HEK293 (cell line): ENCODE measurements around the gene SRL.

ENCODE experiments used
- CTCF ChIA-PET: fragments of 350-600 bp; formaldehyde crosslinking; extraction: SDS; loops from one replicate; lab custom pipeline; 2021; ENCODE audit warnings: antibody characterized with exemption; lab: Yijun Ruan, JAX
- POLR2A ChIA-PET: fragments of 300-600 bp; formaldehyde crosslinking; extraction: SDS; loops from one replicate; lab custom pipeline; 2020; ENCODE audit warnings: antibody characterized with exemption, inconsistent platforms; lab: Yijun Ruan, JAX
- H3K27ac ChIP-seq: fragments of 200-500 bp; sonication (Bioruptor generic); 2 replicates; pipeline ENCODE4 v1.5.1; 2014; ENCODE audit warnings: low read depth, low read length, control low read depth, inconsistent platforms; ENCODE audit errors: extremely low read depth
- H3K36me3 ChIP-seq, 2 experiments: fragments of 200-500 bp in 1 of 2; sonication (Bioruptor generic) in 1 of 2; 1 replicate in 1 of 2; 2 replicates in 1 of 2; pipeline ENCODE4 v1.5.1; 2014 to 2017; ENCODE audit warnings: inconsistent platforms in 2 of 2, low read length in 2 of 2; ENCODE audit not compliant: control insufficient read depth in 2 of 2, insufficient read depth in 1 of 2
- H3K4me1 ChIP-seq: fragments of 200-500 bp; sonication (Bioruptor generic); 2 replicates; pipeline ENCODE4 v1.5.1; 2014; ENCODE audit warnings: mild to moderate bottlenecking, low read length, inconsistent platforms; ENCODE audit not compliant: control insufficient read depth, insufficient read depth
- H3K4me3 ChIP-seq: 2 replicates; pipeline ENCODE4 v1.5.1; 2011; ENCODE audit warnings: low read depth, mild to moderate bottlenecking, control low read depth, low read length, moderate library complexity
- H3K9me3 ChIP-seq: fragments of 200-500 bp; sonication (Bioruptor generic); 2 replicates; pipeline ENCODE4 v1.5.1; 2014; ENCODE audit warnings: low read depth, low read length, inconsistent platforms; ENCODE audit not compliant: control insufficient read depth, insufficient read depth
- HIC1 ChIP-seq: fragments of 450-650 bp; formaldehyde crosslinking; IDR thresholded peaks from 2 replicates; pipeline ENCODE4 v1.5.1; 2016; ENCODE audit warnings: missing biosample characterization, missing genetic modification characterization
- HOXD13 ChIP-seq: sonication (generic); formaldehyde crosslinking; IDR thresholded peaks from 2 replicates; pipeline ENCODE4 v1.8.0; 2022; ENCODE audit warnings: missing genetic modification reagents, borderline replicate concordance
- KLF8 ChIP-seq: fragments of 450-650 bp; formaldehyde crosslinking; IDR thresholded peaks from 2 replicates; pipeline ENCODE4 v1.5.1; 2016; ENCODE audit warnings: missing biosample characterization, missing genetic modification characterization
- KLF9 ChIP-seq: fragments of 450-650 bp; formaldehyde crosslinking; IDR thresholded peaks from 2 replicates; pipeline ENCODE4 v1.5.1; 2016; ENCODE audit warnings: missing biosample characterization, missing genetic modification characterization, low read depth
- PRDM1 ChIP-seq: fragments of 450-650 bp; formaldehyde crosslinking; IDR thresholded peaks from 2 replicates; pipeline ENCODE4; 2016; ENCODE audit warnings: missing biosample characterization, missing genetic modification characterization
- SCRT1 ChIP-seq: fragments of 450-650 bp; formaldehyde crosslinking; IDR thresholded peaks from 2 replicates; pipeline ENCODE4 v1.5.1; 2016; ENCODE audit warnings: missing biosample characterization, missing genetic modification characterization, borderline replicate concordance
- SCRT2 ChIP-seq: fragments of 450-650 bp; formaldehyde crosslinking; IDR thresholded peaks from 2 replicates; pipeline ENCODE4 v1.5.1; 2016; ENCODE audit warnings: missing biosample characterization, missing genetic modification characterization
- SP3 ChIP-seq: fragments of 450-650 bp; formaldehyde crosslinking; IDR thresholded peaks from 2 replicates; pipeline ENCODE4 v1.5.1; 2016; ENCODE audit warnings: missing biosample characterization, missing genetic modification characterization
- TCF7L2 ChIP-seq: IDR thresholded peaks from 2 replicates; pipeline ENCODE4 v1.6.1; 2011; ENCODE audit warnings: low read depth, mild to moderate bottlenecking, inconsistent platforms, low read length, moderate library complexity, borderline replicate concordance
- YY1 ChIP-seq: fragments of 450-650 bp; formaldehyde crosslinking; IDR thresholded peaks from 2 replicates; pipeline ENCODE4 v1.5.1; 2018; ENCODE audit warnings: missing biosample characterization, missing genetic modification characterization
- ZFP37 ChIP-seq: fragments of 450-650 bp; formaldehyde crosslinking; IDR thresholded peaks from 2 replicates; pipeline ENCODE4 v1.5.1; 2016; ENCODE audit warnings: missing biosample characterization, missing genetic modification characterization
- ZFP41 ChIP-seq: fragments of 450-650 bp; formaldehyde crosslinking; IDR thresholded peaks from 2 replicates; pipeline ENCODE4 v1.5.1; 2016; ENCODE audit warnings: missing biosample characterization, missing genetic modification characterization, borderline replicate concordance
- ZNF174 ChIP-seq: fragments of 450-650 bp; formaldehyde crosslinking; IDR thresholded peaks from 2 replicates; pipeline ENCODE4 v1.5.0; 2017; ENCODE audit warnings: missing biosample characterization, mild to moderate bottlenecking, missing genetic modification characterization
- ZNF24 ChIP-seq: fragments of 450-650 bp; formaldehyde crosslinking; IDR thresholded peaks from 2 replicates; pipeline ENCODE4 v1.5.1; 2016; ENCODE audit warnings: missing biosample characterization, missing genetic modification characterization
- ZNF335 ChIP-seq: fragments of 450-650 bp; formaldehyde crosslinking; conservative IDR thresholded peaks from 2 replicates; pipeline ENCODE4 v1.5.1; 2016; ENCODE audit warnings: missing biosample characterization, missing genetic modification characterization
- ZNF341 ChIP-seq: fragments of 450-650 bp; formaldehyde crosslinking; IDR thresholded peaks from 2 replicates; pipeline ENCODE4; 2016; ENCODE audit warnings: low read depth, missing biosample characterization, missing genetic modification characterization
- ZNF37A ChIP-seq: fragments of 450-650 bp; IDR thresholded peaks from 2 replicates; pipeline ENCODE4 v1.5.1; 2018; ENCODE audit warnings: missing biosample characterization, missing genetic modification characterization
- ZNF514 ChIP-seq: fragments of 450-650 bp; formaldehyde crosslinking; IDR thresholded peaks from 2 replicates; pipeline ENCODE4 v1.5.1; 2016; ENCODE audit warnings: missing biosample characterization, missing genetic modification characterization
- ZNF521 ChIP-seq: fragments of 450-650 bp; formaldehyde crosslinking; IDR thresholded peaks from 2 replicates; pipeline ENCODE4 v1.5.1; 2017; ENCODE audit warnings: missing biosample characterization, mild to moderate bottlenecking, missing genetic modification characterization
- ZNF560 ChIP-seq: fragments of 450-650 bp; formaldehyde crosslinking; IDR thresholded peaks from 2 replicates; pipeline ENCODE4 v1.5.1; 2017; ENCODE audit warnings: missing biosample characterization, missing genetic modification characterization, borderline replicate concordance
- ZNF596 ChIP-seq: fragments of 450-650 bp; IDR thresholded peaks from 2 replicates; pipeline ENCODE4 v1.5.0; 2018; ENCODE audit warnings: missing biosample characterization, mild to moderate bottlenecking, missing genetic modification characterization, moderate library complexity
- ZNF626 ChIP-seq: fragments of 450-650 bp; sonication (Bioruptor Pico); formaldehyde crosslinking; IDR thresholded peaks from 2 replicates; pipeline ENCODE4 v1.5.1; 2018; ENCODE audit warnings: missing biosample characterization, missing genetic modification characterization, inconsistent platforms
- ZNF629 ChIP-seq: fragments of 450-650 bp; formaldehyde crosslinking; IDR thresholded peaks from 2 replicates; pipeline ENCODE4 v1.5.1; 2017; ENCODE audit warnings: missing biosample characterization, missing genetic modification characterization
- ZNF664 ChIP-seq: fragments of 450-650 bp; formaldehyde crosslinking; IDR thresholded peaks from 2 replicates; pipeline ENCODE4 v1.5.1; 2016; ENCODE audit warnings: missing biosample characterization, missing genetic modification characterization
- ZNF768 ChIP-seq: fragments of 450-650 bp; formaldehyde crosslinking; IDR thresholded peaks from 2 replicates; pipeline ENCODE4 v1.5.1; 2018; ENCODE audit warnings: missing biosample characterization, mild to moderate bottlenecking, missing genetic modification characterization
- ZNF830 ChIP-seq: fragments of 450-650 bp; IDR thresholded peaks from 2 replicates; pipeline ENCODE4 v1.5.0; 2018; ENCODE audit warnings: missing biosample characterization, missing genetic modification characterization, low read depth, mild to moderate bottlenecking, moderate library complexity
- ZXDB ChIP-seq: fragments of 450-650 bp; formaldehyde crosslinking; IDR thresholded peaks from 2 replicates; pipeline ENCODE4 v1.5.1; 2016; ENCODE audit warnings: missing biosample characterization, missing genetic modification characterization

SRL gene

GRCh38 chr16:4220358-4220757 lies 21.5 kb downstream of the SRL start:
- no peaks in the 10 kb centered on the region for H3K36me3 ChIP-seq
- no peak for TF ChIP-seq SCRT2
- TF ChIP-seq ZNF768 (tag by site-specific recombination): no peak
- TF ChIP-seq HIC1 (tag by site-specific recombination): no peak
- H3K27ac ChIP-seq: no peak overlapping the region
- H3K4me1 ChIP-seq: peaks cover 4% of the 10 kb centered on the region; the same call in 1 of the 2 replicates
- H3K4me3 ChIP-seq: no peak overlapping the region
- ChIA-PET POLR2A (no interaction called here), CTCF (interaction anchor here (1.1 kb wide), 1 partner anchor 34 kb away, joined by 5 read pairs; no protein-coding TSS in a partner anchor)
- H3K9me3 ChIP-seq: no peaks in the 10 kb centered on the region

- ChIA-PET POLR2A (interaction anchor here (0.6 to 1.9 kb wide), 4 partner anchors 35 to 236 kb away, joined by 3 to 9 read pairs (median 4); no protein-coding TSS in a partner anchor), CTCF (interaction anchor here (0.6 to 3.1 kb wide), 2 partner anchors 18 to 1034 kb away, joined by 3 to 12 read pairs; no protein-coding TSS in a partner anchor)
- TF ChIP-seq ZNF37A (tag by site-specific recombination) (no peak), ZNF629 (tag by site-specific recombination) (no peak), SP3 (tag by site-specific recombination) (no peak), ZNF768 (tag by site-specific recombination) (no peak), ZNF514 (tag by site-specific recombination) (no peak), ZFP37 (tag by site-specific recombination) (no peak), PRDM1 (tag by site-specific recombination) (no peak), YY1 (tag by site-specific recombination) (no peak)
- no peaks in the 10 kb centered on the region for H3K36me3 ChIP-seq
- no peak overlapping the region for H3K4me3 ChIP-seq
- H3K9me3 ChIP-seq: no peaks in the 10 kb centered on the region
- peaks cover 4% of the 10 kb centered on the region; the same call in 1 of the 2 replicates for H3K4me1 ChIP-seq
- no peak overlapping the region; the same call in 1 of the 2 replicates for H3K27ac ChIP-seq
Observed at GRCh38 chr16:4218202-4218601, 23.7 kb downstream of the SRL start.

GRCh38 chr16:4217204-4218131 lies 24.4 kb downstream of the SRL start:
- Histone ChIP-seq H3K4me1 (peaks cover 4% of the 10 kb centered on the region; the same call in 1 of the 2 replicates), H3K4me3 (no peak overlapping the region), H3K27ac (no peak overlapping the region; the same call in 1 of the 2 replicates), H3K9me3 (no peaks in the 10 kb centered on the region), H3K36me3 (no peaks in the 10 kb centered on the region)
- ChIA-PET POLR2A (interaction anchor here (0.5 to 1.9 kb wide), 5 partner anchors 34 to 236 kb away, joined by 3 to 9 read pairs (median 4); no protein-coding TSS in a partner anchor), CTCF (interaction anchor here (0.6 to 4.3 kb wide), 5 partner anchors 10 to 853 kb away, joined by 3 to 14 read pairs (median 6); no protein-coding TSS in a partner anchor)
- no peak for TF ChIP-seq ZNF521 (tag by site-specific recombination)
- no peak for TF ChIP-seq ZNF830 (tag by site-specific recombination)
- TF ChIP-seq KLF8: no peak
- 0 out of 2 replicates have a peak, but pooled peaks have one; percentile 22 for TF ChIP-seq ZNF24 (tag by site-specific recombination)
- no peak for TF ChIP-seq ZFP41 (tag by site-specific recombination)
- no peak for TF ChIP-seq HIC1 (tag by site-specific recombination)
- no peak for TF ChIP-seq SCRT1 (tag by site-specific recombination)
- no peak for TF ChIP-seq ZNF596 (tag by site-specific recombination)
- TF ChIP-seq ZNF335 (tag by site-specific recombination): peak; percentile 65
- TF ChIP-seq HOXD13 (CRISPR knock-in tag): no peak
- TF ChIP-seq ZNF560 (tag by site-specific recombination): no peak
- TF ChIP-seq KLF9 (tag by site-specific recombination): no peak
- TF ChIP-seq ZNF174 (tag by site-specific recombination): no peak
- no peak for TF ChIP-seq ZXDB (tag by site-specific recombination)
- no peak for TF ChIP-seq ZNF626
- TF ChIP-seq TCF7L2: no peak
- no peak for TF ChIP-seq SCRT2
- peak; percentile 95 for TF ChIP-seq ZNF341 (tag by site-specific recombination)
- no peak for TF ChIP-seq ZNF664 (tag by site-specific recombination)
